Mesenchymal stem cell (in vitro differentiated cells and primary cell): Measurements from ENCODE around the gene MICOS13.

Source experiments
- DNase-seq: peaks from one replicate; pipeline ENCODE4 v3.0.0-alpha.2; 2013
- H2AFZ ChIP-seq: one replicate; pipeline ENCODE4 v1.6.1; 2013; ENCODE audit warnings: low read depth, mild to moderate bottlenecking, control low read depth, inconsistent platforms, low read length, moderate library complexity
- H2AK5ac ChIP-seq: 2 replicates; pipeline ENCODE4 v1.6.1; 2013; ENCODE audit warnings: low read length, moderate library complexity, mild to moderate bottlenecking, inconsistent platforms; ENCODE audit not compliant: severe bottlenecking
- H2BK120ac ChIP-seq: one replicate; pipeline ENCODE4 v1.6.1; 2013; ENCODE audit warnings: low read depth, mild to moderate bottlenecking, inconsistent platforms, low read length, moderate library complexity
- H2BK12ac ChIP-seq, 2 experiments: one replicate each; pipeline ENCODE4 v1.6.1; 2013; ENCODE audit warnings: inconsistent platforms in 2 of 2, low read length in 2 of 2, mild to moderate bottlenecking in 2 of 2, moderate library complexity in 2 of 2, control low read depth in 1 of 2
- H2BK15ac ChIP-seq: one replicate; pipeline ENCODE4 v1.6.1; 2013; ENCODE audit warnings: mild to moderate bottlenecking, low read depth, inconsistent platforms; ENCODE audit not compliant: poor library complexity, severe bottlenecking
- H2BK5ac ChIP-seq: 2 replicates; pipeline ENCODE4 v1.6.1; 2013; ENCODE audit warnings: low read depth, mild to moderate bottlenecking, low read length, control low read depth, inconsistent platforms; ENCODE audit not compliant: poor library complexity, severe bottlenecking
- H3K14ac ChIP-seq, 2 experiments: one replicate each; pipeline ENCODE4 v1.6.1; 2013; ENCODE audit warnings: inconsistent platforms in 2 of 2, low read length in 2 of 2, control low read depth in 1 of 2, mild to moderate bottlenecking in 1 of 2, moderate library complexity in 1 of 2
- H3K18ac ChIP-seq, 2 experiments: one replicate each; pipeline ENCODE4 v1.6.1; 2013; ENCODE audit warnings: inconsistent platforms in 2 of 2, low read length in 2 of 2, control low read depth in 1 of 2, low read depth in 1 of 2, mild to moderate bottlenecking in 1 of 2
- H3K23ac ChIP-seq, 2 experiments: one replicate each; pipeline ENCODE4 v1.6.1; 2013; ENCODE audit warnings: inconsistent platforms in 2 of 2, low read length in 2 of 2, mild to moderate bottlenecking in 2 of 2, moderate library complexity in 2 of 2, control low read depth in 1 of 2
- H3K27ac ChIP-seq: 2 replicates; pipeline ENCODE4 v1.5.1; 2013; ENCODE audit warnings: mild to moderate bottlenecking, moderate library complexity, low read length, control low read depth, inconsistent platforms; ENCODE audit not compliant: poor library complexity, severe bottlenecking
- H3K27me3 ChIP-seq, 2 experiments: 2 replicates each; pipeline versions ENCODE4 v1.6.1 to v1.7.0; 2013; ENCODE audit warnings: low read length in 2 of 2, mild to moderate bottlenecking in 2 of 2, moderate library complexity in 2 of 2, control low read depth in 1 of 2, inconsistent platforms in 1 of 2; ENCODE audit not compliant: control insufficient read depth in 1 of 2, insufficient read depth in 1 of 2
- H3K36me3 ChIP-seq, 2 experiments: 2 replicates each; pipeline versions ENCODE4 v1.6.1 to v1.7.0; 2013; ENCODE audit warnings: low read length in 2 of 2, control low read depth in 1 of 2, inconsistent platforms in 1 of 2, low read depth in 1 of 2, mild to moderate bottlenecking in 1 of 2; ENCODE audit not compliant: insufficient read depth in 2 of 2, control insufficient read depth in 1 of 2
- H3K4ac ChIP-seq, 2 experiments: one replicate each; pipeline ENCODE4 v1.6.1; 2013; ENCODE audit warnings: inconsistent platforms in 2 of 2, low read length in 2 of 2, mild to moderate bottlenecking in 2 of 2, moderate library complexity in 2 of 2, control low read depth in 1 of 2, low read depth in 1 of 2
- H3K4me1 ChIP-seq: 2 replicates; pipeline ENCODE4 v1.6.1; 2013; ENCODE audit warnings: low read depth, low read length, control low read depth; ENCODE audit not compliant: control insufficient read depth, insufficient read depth
- H3K4me2 ChIP-seq: 2 replicates; pipeline ENCODE4 v1.6.1; 2013; ENCODE audit warnings: low read length, mild to moderate bottlenecking, inconsistent platforms; ENCODE audit not compliant: poor library complexity, severe bottlenecking
- H3K4me3 ChIP-seq, 2 experiments: 2 replicates each; pipeline versions ENCODE4 v1.5.1 to v1.7.0; 2013; ENCODE audit warnings: low read length in 2 of 2, mild to moderate bottlenecking in 2 of 2, control low read depth in 1 of 2, low read depth in 1 of 2; ENCODE audit not compliant: insufficient read depth in 1 of 2
- H3K79me1 ChIP-seq: replicated peaks from 2 replicates; pipeline ENCODE4 v1.6.1; 2013; ENCODE audit warnings: mild to moderate bottlenecking, control low read depth, low read length, inconsistent platforms; ENCODE audit not compliant: poor library complexity, severe bottlenecking
- H3K9ac ChIP-seq: 2 replicates; pipeline ENCODE4 v1.7.0; 2013; ENCODE audit warnings: mild to moderate bottlenecking, low read length, moderate library complexity
- H3K9me3 ChIP-seq: 2 replicates; pipeline ENCODE4 v1.7.0; 2013; ENCODE audit warnings: mild to moderate bottlenecking, low read length; ENCODE audit not compliant: control insufficient read depth
- H4K8ac ChIP-seq: one replicate; pipeline ENCODE4 v1.6.1; 2013; ENCODE audit warnings: inconsistent platforms, mild to moderate bottlenecking, low read length, moderate library complexity
- H4K91ac ChIP-seq: one replicate; pipeline ENCODE4 v1.6.1; 2013; ENCODE audit warnings: mild to moderate bottlenecking, low read length, inconsistent platforms
- WGBS: methylation state at CpG from one replicate; pipeline ENCODE4 v1.1.7; 2013; ENCODE audit warnings: mixed read lengths; 5-methylcytosine and 5-hydroxymethylcytosine counted together

MICOS13 gene

DNA sequence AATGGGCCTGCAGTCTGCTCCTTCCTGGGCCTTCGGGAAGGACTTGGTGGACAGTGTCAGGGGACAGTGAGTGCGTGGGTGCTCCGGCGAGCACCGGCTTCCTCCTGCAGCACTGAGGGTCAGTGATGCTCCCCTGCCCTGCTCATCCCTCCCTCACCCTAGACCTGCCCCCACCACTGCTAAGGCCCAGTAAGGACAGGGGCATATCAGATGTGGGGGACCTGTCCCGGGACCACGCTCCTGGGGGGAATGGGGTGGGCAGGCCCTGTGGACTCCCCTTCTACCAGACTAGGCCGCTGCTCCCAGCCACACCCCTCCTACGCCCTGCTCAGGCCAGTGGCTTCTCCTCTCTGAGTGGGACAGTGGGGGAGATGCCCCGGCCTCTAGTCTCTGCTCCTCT is 3.2 kb downstream of the MICOS13 start:
- Histone ChIP-seq H2BK12ac (no peak overlapping the region), H3K27ac (no peak overlapping the region), H4K91ac (no peak overlapping the region), H2AK5ac (no peak overlapping the region), H3K4me2 (no peak overlapping the region), H3K79me1 (peaks cover 24% of the 10 kb centered on the region), H3K27me3 (no peaks in the 10 kb centered on the region), H3K14ac (no peak overlapping the region), H3K4ac (no peak overlapping the region), H3K4me3 (no peak overlapping the region), H3K9me3 (no peaks in the 10 kb centered on the region), H2BK15ac (no peak overlapping the region), H3K18ac (no peak overlapping the region), H3K23ac (no peak overlapping the region), H3K36me3 (peaks cover 5 to 30% of the 10 kb centered on the region in 2 experiments), H3K4me1 (peaks cover 21% of the 10 kb centered on the region), H2BK5ac (no peak overlapping the region), H2AFZ (no peak overlapping the region), H2BK120ac (no peak overlapping the region), H3K9ac (no peak overlapping the region), H4K8ac (no peak overlapping the region)
- WGBS = 92% methylated on average over 9 of the region's 10 CpGs
- DNase-seq = no peak

DNA sequence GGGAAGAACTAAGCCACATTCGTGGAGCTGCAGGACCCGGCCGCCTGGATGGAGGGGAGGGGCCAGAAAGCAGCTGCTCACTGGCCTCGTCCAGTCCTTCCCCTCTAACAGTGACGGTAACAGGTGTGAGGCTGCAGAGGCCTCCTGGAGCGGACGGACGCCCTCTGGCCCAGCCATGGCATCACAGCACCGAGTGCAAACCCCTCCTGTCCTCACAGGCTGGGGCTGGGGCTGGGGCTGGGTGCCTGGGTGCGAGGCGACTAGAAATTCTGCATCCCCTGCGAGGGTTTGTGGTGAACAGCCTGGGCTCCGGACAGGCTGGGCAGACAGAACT is 3.6 kb downstream of the MICOS13 start:
- Histone ChIP-seq H2AFZ (no peak overlapping the region), H2AK5ac (no peak overlapping the region), H3K14ac (no peak overlapping the region), H2BK15ac (no peak overlapping the region), H2BK5ac (no peak overlapping the region), H3K9me3 (no peaks in the 10 kb centered on the region), H4K91ac (no peak overlapping the region), H3K27ac (no peak overlapping the region), H3K36me3 (peaks cover 9 to 34% of the 10 kb centered on the region in 2 experiments), H3K4me1 (peaks cover 18% of the 10 kb centered on the region), H2BK12ac (no peak overlapping the region), H4K8ac (no peak overlapping the region), H2BK120ac (no peak overlapping the region), H3K23ac (no peak overlapping the region), H3K79me1 (peaks cover 20% of the 10 kb centered on the region), H3K27me3 (no peaks in the 10 kb centered on the region), H3K9ac (no peak overlapping the region), H3K4ac (no peak overlapping the region), H3K4me3 (no peak overlapping the region), H3K4me2 (no peak overlapping the region), H3K18ac (no peak overlapping the region)
- no peak for DNase-seq
- WGBS = 92% methylated on average over 13 of the region's 13 CpGs

DNA sequence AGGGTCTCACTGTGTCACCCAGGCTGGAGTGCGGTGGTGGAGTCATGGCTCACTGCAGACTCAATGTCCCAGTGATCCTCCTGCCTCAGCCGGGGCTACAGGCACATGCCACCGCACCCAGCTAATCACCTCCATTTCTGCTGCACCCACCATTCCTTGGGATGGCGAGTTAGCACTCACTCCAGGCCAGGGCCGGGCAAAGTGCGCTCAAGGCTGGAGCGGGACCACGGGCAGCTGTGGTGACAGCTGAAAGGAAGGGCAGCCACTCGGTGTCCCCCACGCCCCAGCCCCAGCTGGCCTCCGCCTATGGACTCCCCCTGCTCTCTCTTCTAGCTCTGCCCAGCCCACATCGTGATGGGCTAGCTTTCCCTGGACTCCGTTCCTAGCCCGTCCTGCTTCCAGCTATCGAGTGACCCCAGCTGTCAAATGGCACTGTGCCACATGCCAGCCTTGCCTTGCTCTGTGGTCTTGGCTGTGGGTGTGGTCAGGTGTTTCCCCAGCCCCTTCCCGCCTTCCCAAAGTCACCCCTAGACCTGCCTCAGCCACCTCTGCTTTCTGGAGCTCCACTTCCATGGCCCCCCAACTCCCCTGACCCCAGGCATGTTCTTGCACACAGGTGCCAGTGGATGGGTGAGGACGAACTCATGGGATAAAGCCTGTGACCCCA is 4.1 kb downstream of the MICOS13 start:
- H2BK15ac ChIP-seq = no peak overlapping the region
- DNase-seq = no peak
- H3K27me3 ChIP-seq = no peaks in the 10 kb centered on the region
- H2BK5ac ChIP-seq = no peak overlapping the region
- H3K23ac ChIP-seq = no peak overlapping the region
- H2AK5ac ChIP-seq = no peak overlapping the region
- H3K4ac ChIP-seq = no peak overlapping the region
- H3K27ac ChIP-seq = no peak overlapping the region
- H4K91ac ChIP-seq = peak overlapping the region; percentile 78
- no peak overlapping the region for H3K9ac ChIP-seq
- peaks cover 13% of the 10 kb centered on the region for H3K4me1 ChIP-seq
- H3K36me3 ChIP-seq = peaks cover 14 to 39% of the 10 kb centered on the region in 2 experiments
- H3K4me2 ChIP-seq = no peak overlapping the region
- H2BK120ac ChIP-seq = no peak overlapping the region
- H2BK12ac ChIP-seq = peak overlapping the region in 1 of 2 experiments; percentile 21
- no peak overlapping the region for H4K8ac ChIP-seq
- no peak overlapping the region for H3K4me3 ChIP-seq
- H3K9me3 ChIP-seq = no peaks in the 10 kb centered on the region
- no peak overlapping the region for H3K14ac ChIP-seq
- no peak overlapping the region for H2AFZ ChIP-seq
- H3K18ac ChIP-seq = no peak overlapping the region
- H3K79me1 ChIP-seq = peaks cover 19% of the 10 kb centered on the region
- WGBS = 94% methylated on average over 15 of the region's 17 CpGs

GRCh38 chr19:5674714-5675113 is 5.6 kb downstream of the MICOS13 start:
- Histone ChIP-seq H3K18ac (no peak overlapping the region), H3K4me3 (no peak overlapping the region), H3K9me3 (no peaks in the 10 kb centered on the region), H2BK12ac (no peak overlapping the region), H3K23ac (no peak overlapping the region), H2BK5ac (no peak overlapping the region), H3K14ac (no peak overlapping the region), H3K36me3 (peaks cover 19 to 45% of the 10 kb centered on the region in 2 experiments), H3K79me1 (peaks cover 15% of the 10 kb centered on the region), H2AFZ (no peak overlapping the region), H3K9ac (no peak overlapping the region), H2BK15ac (no peak overlapping the region), H3K4ac (no peak overlapping the region), H3K4me2 (no peak overlapping the region), H3K27ac (no peak overlapping the region), H2BK120ac (no peak overlapping the region), H3K4me1 (peaks cover 8% of the 10 kb centered on the region), H4K91ac (peak overlapping the region; percentile 5), H4K8ac (no peak overlapping the region), H2AK5ac (no peak overlapping the region), H3K27me3 (no peaks in the 10 kb centered on the region)
- DNase-seq = no peak
- 86% methylated on average over 5 of the region's 5 CpGs for WGBS
